ENCODE results near the gene LDLRAD3. TPM values are rescaled to one million over a fixed set of nuclear protein-coding genes. Genes with fewer than 3 reads are reported as not detected.
"Not testable (repeated sequence)": the region's sequence is repeated elsewhere in the genome, so short reads cannot be mapped to it uniquely, and the experiment has no call there.

The LDLRAD3 gene
- total RNA-seq, 4 donors from 2014 or later = 19.4 to 49.5 (median 31.0) TPM

GRCh38 chr11:36167729-36168128 is 223.9 kb downstream of the LDLRAD3 start:
- 92 to 95% methylated on average over 6 of the region's 6 CpGs for WGBS, 2 donors
- no peak for TF ChIP-seq EP300 (IDR thresholded peaks at IDR 0.05)
- TF ChIP-seq CTCF (IDR thresholded peaks at IDR 0.05) = no peak
- no peak for TF ChIP-seq POLR2A (IDR thresholded peaks at IDR 0.05)
- Histone ChIP-seq H3K36me3 (no peaks in the 10 kb centered on the region), H3K27me3 (no peaks in the 10 kb centered on the region), H3K27ac (no peak overlapping the region), H3K4me3 (no peak overlapping the region), H3K4me1 (peaks cover 0 to 10% (median 0%) of the 10 kb centered on the region in 4 donors), H3K9me3 (peaks cover 0 to 9% (median 0%) of the 10 kb centered on the region in 4 donors)
- DNase-seq (ENCODE audit: low spot score in 2 of 2) = no peak

- Histone ChIP-seq H3K27ac (no peak overlapping the region), H3K27me3 (no peaks in the 10 kb centered on the region), H3K36me3 (no peaks in the 10 kb centered on the region), H3K9me3 (no peaks in the 10 kb centered on the region), H3K4me3 (no peak overlapping the region), H3K4me1 (no peaks in the 10 kb centered on the region)
- no peak for DNase-seq (ENCODE audit: low spot score in 2 of 2)
- WGBS, 2 donors = 83 to 88% methylated on average over 2 of the region's 2 CpGs
- TF ChIP-seq CTCF (IDR thresholded peaks at IDR 0.05) (no peak), EP300 (IDR thresholded peaks at IDR 0.05) (no peak), POLR2A (IDR thresholded peaks at IDR 0.05) (no peak)
Measured at GRCh38 chr11:36177836-36178235, 234.0 kb downstream of the LDLRAD3 start.

GRCh38 chr11:36186340-36187175 is 242.7 kb downstream of the LDLRAD3 start:
- Histone ChIP-seq H3K4me3 (no peak overlapping the region), H3K27me3 (no peaks in the 10 kb centered on the region), H3K27ac (no peak overlapping the region), H3K36me3 (no peaks in the 10 kb centered on the region), H3K4me1 (peaks cover 0 to 7% (median 0%) of the 10 kb centered on the region in 4 donors), H3K9me3 (no peaks in the 10 kb centered on the region)
- no peak for TF ChIP-seq CTCF (IDR thresholded peaks at IDR 0.05)
- peak in 1 of 2 donors; percentile 80 for TF ChIP-seq EP300 (IDR thresholded peaks at IDR 0.05)
- DNase-seq (ENCODE audit: low spot score in 2 of 2) = peak in 1 of 2 donors; percentile 19
- 64 to 66% methylated on average over 6 of the region's 6 CpGs for WGBS, 2 donors

- Histone ChIP-seq H3K9me3 (no peaks in the 10 kb centered on the region), H3K4me3 (no peak overlapping the region), H3K27me3 (no peaks in the 10 kb centered on the region), H3K27ac (no peak overlapping the region), H3K36me3 (no peaks in the 10 kb centered on the region), H3K4me1 (peaks cover 0 to 7% (median 0%) of the 10 kb centered on the region in 4 donors)
- TF ChIP-seq POLR2A (IDR thresholded peaks at IDR 0.05) = no peak
- TF ChIP-seq EP300 (IDR thresholded peaks at IDR 0.05) = no peak
- TF ChIP-seq CTCF (IDR thresholded peaks at IDR 0.05) = no peak
- 85 to 90% methylated on average over 3 of the region's 3 CpGs for WGBS, 2 donors
- no peak for DNase-seq (ENCODE audit: low spot score in 2 of 2)
Measured at GRCh38 chr11:36187622-36188021, 243.8 kb downstream of the LDLRAD3 start.

GRCh38 chr11:36189735-36190134 is 245.9 kb downstream of the LDLRAD3 start:
- H3K4me1 ChIP-seq; H3K9me3 ChIP-seq; DNase-seq (ENCODE audit: low spot score in 2 of 2); H3K27ac ChIP-seq; H3K36me3 ChIP-seq; H3K4me3 ChIP-seq; H3K27me3 ChIP-seq: not testable (repeated sequence)
- 92 to 94% methylated on average over 1 of the region's 1 CpG for WGBS, 2 donors
